Amniotic stem cell (primary cell): Measurements from ENCODE around the gene EMILIN2.
"Not testable (repeated sequence)": the region's sequence is repeated elsewhere in the genome, so short reads cannot be mapped to it uniquely, and the experiment has no call there.

Source experiments
- DNase-seq: peaks from one replicate; lab custom pipeline; 2025; lab: John Stamatoyannopoulos, UW

EMILIN2 gene

GRCh38 chr18:2900684-2901422 is 54.0 kb downstream of the EMILIN2 start:
- no peak for DNase-seq

GRCh38 chr18:2901423-2901985 is 54.7 kb downstream of the EMILIN2 start:
- no peak for DNase-seq

- no peak for DNase-seq
These were observed 55.5 kb downstream of the EMILIN2 start for GRCh38 chr18:2902327-2902726.

DNA sequence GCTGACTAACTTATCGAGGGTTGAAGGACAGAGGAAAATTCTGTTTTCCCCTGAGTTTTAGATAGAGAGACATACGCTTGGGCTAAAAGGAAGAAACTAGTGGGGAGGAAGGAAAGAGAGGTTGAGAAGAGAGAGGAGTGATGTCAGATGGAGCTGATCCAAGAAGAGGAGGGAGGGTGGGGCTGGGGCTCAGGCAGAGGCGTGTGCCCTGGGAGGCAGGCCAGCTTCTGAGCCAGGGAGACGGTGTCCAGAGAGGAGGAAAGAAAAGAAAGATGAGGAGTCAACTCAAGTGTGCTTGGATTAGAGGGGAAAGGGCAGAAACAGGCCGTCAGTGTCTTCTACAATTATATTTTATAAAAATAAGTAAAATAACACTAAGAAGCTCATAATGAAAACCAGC is 56.2 kb downstream of the EMILIN2 start:
- DNase-seq: no peak

GRCh38 chr18:2905854-2906703 is 59.3 kb downstream of the EMILIN2 start:
- DNase-seq: no peak

- no peak for DNase-seq
These were observed 60.1 kb downstream of the EMILIN2 start for GRCh38 chr18:2906704-2907549.

- no peak for DNase-seq
These were observed 60.8 kb downstream of the EMILIN2 start for GRCh38 chr18:2907550-2908135.

- DNase-seq: no peak
These were observed 61.5 kb downstream of the EMILIN2 start for GRCh38 chr18:2908166-2908945.

DNA sequence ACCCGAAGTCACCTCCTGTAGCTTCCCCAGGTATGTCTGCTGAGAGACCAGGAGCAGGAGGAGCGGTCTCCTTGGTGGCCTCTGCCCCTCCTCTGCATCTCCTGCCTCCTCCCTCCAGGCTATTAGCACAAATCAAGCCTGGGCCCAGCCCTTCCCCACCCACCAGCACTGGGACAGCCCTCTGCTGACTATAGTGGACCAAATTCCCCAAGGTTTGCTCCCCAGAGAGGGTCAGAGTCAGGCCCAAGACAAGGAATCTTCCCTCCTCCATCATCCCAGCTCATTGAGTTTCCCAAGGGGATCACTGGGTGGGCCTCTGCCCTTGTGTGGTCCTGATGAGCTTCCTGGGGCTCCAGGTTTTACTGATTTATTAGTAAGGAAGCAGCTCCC is 62.1 kb downstream of the EMILIN2 start:
- DNase-seq: no peak

GRCh38 chr18:2909431-2910140 is 62.8 kb downstream of the EMILIN2 start:
- no peak for DNase-seq

DNA sequence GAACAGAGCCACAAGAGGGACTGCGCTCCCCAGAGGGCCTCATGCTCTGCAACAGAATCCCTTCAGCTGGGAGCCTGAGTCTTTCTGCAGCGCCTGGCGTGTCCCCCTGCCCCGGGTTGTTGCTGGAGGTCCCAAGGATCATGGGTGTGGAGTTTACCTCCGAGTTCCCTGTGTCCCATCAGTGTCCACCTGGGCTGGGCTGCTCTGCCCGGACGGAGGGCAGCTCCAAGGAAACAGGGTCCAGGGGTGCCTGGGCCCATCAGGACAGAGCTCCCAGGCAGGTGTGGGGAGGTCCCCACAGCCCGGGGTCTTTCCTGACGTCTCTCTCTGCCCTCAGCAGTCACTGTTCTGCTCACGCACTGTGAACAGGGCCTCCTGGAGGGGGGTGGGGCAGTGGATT is 63.5 kb downstream of the EMILIN2 start:
- no peak for DNase-seq

- DNase-seq: no peak
These were observed 64.1 kb downstream of the EMILIN2 start for GRCh38 chr18:2910751-2911425.

DNA sequence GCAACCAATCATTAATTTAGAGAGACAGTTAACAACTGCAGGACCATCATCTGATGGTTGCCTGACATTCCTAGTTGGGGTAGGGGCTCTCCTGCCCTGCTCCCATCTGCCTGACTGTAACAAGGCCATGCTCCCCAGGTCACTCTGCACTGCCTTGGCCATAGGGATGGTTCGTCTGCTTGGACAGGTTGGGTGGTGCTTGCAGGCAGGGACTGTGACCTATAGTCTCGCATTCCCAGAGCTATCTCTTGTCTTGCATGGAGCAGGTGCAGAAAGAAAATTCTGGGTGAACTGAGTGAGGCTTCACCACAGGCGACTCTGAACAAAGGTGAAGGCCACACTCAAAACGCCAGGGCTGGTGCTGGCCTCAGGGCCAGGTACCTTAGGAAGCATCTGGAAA is 64.7 kb downstream of the EMILIN2 start:
- DNase-seq: no peak

- DNase-seq: no peak
These were observed 65.8 kb downstream of the EMILIN2 start for GRCh38 chr18:2912357-2913299.

- no peak for DNase-seq
These were observed 66.7 kb downstream of the EMILIN2 start for GRCh38 chr18:2913398-2914005.

GRCh38 chr18:2914185-2914880 is 67.5 kb downstream of the EMILIN2 start:
- DNase-seq: no peak

DNA sequence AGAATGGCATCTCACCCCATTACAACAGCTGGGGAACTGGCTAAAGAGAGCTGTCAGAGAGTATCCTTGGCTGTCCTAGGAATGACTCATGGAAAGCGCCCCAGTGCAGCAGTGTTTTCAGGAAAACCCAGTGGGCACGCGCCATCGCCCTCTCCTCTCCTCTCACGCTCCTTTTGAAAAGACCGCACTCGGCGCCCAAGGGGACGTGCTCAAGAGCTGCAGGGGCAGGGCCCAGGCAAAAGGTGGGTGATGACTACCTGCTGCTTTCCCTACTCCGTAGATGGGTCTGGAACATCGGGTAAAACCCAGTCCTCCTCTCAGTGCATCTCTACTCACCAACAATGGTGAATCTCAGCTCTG is 68.1 kb downstream of the EMILIN2 start:
- DNase-seq: no peak

DNA sequence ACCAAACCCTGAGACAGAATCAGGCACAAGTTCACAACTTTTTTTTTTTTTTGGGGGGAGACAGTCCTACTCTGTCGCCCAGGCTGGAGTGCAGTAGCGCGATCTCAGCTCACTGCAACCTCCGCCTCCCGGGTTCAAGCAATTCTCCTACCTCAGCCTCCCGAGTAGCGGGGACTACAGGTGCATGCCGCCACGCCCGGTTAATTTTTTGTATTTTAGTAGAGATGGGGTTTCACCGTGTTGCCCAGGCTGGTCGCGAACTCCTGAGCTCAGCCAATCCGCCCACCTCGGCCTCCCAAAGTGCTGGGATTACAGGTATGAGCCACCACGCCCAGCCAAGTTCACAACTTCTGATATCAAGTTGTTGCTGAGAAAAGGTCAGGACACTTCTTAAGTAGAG is 68.7 kb downstream of the EMILIN2 start:
- not testable (repeated sequence) for DNase-seq
